Breast epithelium (tissue), 4 donors: Measurements from ENCODE around the gene PUM2. TPM values are rescaled to one million over a fixed set of nuclear protein-coding genes. Genes with fewer than 3 reads are reported as not detected.
A peak's percentile ranks its signal among the peaks of the same experiment; 100 is the strongest.

ENCODE experiments used
- DNase-seq, 2 donors: peaks; one replicate each; pipeline ENCODE4 v3.0.0-alpha.2; 2019; ENCODE audit warnings: low spot score in 2 of 2
- H3K27ac ChIP-seq, 2 donors: fragments of 200-600 bp; sonication (generic) in 1 of 2; one replicate each; pipeline ENCODE4 v1.5.1; 2016 to 2019; ENCODE audit warnings: mild to moderate bottlenecking in 1 of 2
- H3K27me3 ChIP-seq, 2 donors: fragments of 200-600 bp; sonication (generic) in 1 of 2; one replicate each; pipeline versions ENCODE4 v1.5.1 to v1.6.0; 2017 to 2019; ENCODE audit warnings: control low read depth in 1 of 2, mild to moderate bottlenecking in 1 of 2
- H3K36me3 ChIP-seq: fragments of 200-600 bp; one replicate; pipeline ENCODE4 v1.5.1; 2019
- H3K4me1 ChIP-seq, 2 donors: fragments of 200-600 bp; sonication (generic); one replicate each; pipeline ENCODE4 v1.5.1; 2016 to 2019; ENCODE audit warnings: control low read depth in 1 of 2
- H3K4me3 ChIP-seq, 3 donors: fragments of 200-600 bp; sonication (generic); 1 replicate in 2 of 3; 2 replicates in 1 of 3; pipeline ENCODE4 v1.5.1; 2016 to 2019; ENCODE audit warnings: mild to moderate bottlenecking in 3 of 3, moderate library complexity in 2 of 3
- H3K9me3 ChIP-seq, 2 donors: fragments of 200-600 bp; sonication (generic) in 1 of 2; one replicate each; pipeline ENCODE4 v1.5.1; 2016 to 2019; ENCODE audit warnings: control low read depth in 1 of 2
- POLR2A ChIP-seq: fragments of 450-650 bp; IDR thresholded peaks from one replicate; pipeline ENCODE4 v1.6.1; 2016; ENCODE audit warnings: antibody characterized with exemption, mild to moderate bottlenecking, moderate library complexity
- POLR2AphosphoS5 ChIP-seq, 3 donors: sonication (generic); formaldehyde crosslinking; IDR thresholded peaks; one replicate each; pipeline ENCODE4 v1.6.1; 2017; ENCODE audit warnings: antibody characterized with exemption in 3 of 3
- intact Hi-C: fragments of 100-400 bp; cut with DNase I; formaldehyde crosslinking; loops from one replicate; pipeline ENCODE4 v1.15.1; 2023; ENCODE audit warnings: low total_unique reads
- total RNA-seq, 3 donors: library from RNA; depleted of rRNA; stranded (reverse); fragments of >200 nt; gene quantifications; one replicate each; pipeline ENCODE4 v1.1.0, GENCODE V29; 2016
- TF ChIP-seq, protein P1 (sequence below), 3 donors: fragments of 450-650 bp; IDR thresholded peaks; one replicate each; pipeline ENCODE4 v1.5.1; 2016 to 2017; ENCODE audit warnings: antibody characterized with exemption in 3 of 3, mild to moderate bottlenecking in 3 of 3, moderate library complexity in 3 of 3

PUM2 gene, protein sequence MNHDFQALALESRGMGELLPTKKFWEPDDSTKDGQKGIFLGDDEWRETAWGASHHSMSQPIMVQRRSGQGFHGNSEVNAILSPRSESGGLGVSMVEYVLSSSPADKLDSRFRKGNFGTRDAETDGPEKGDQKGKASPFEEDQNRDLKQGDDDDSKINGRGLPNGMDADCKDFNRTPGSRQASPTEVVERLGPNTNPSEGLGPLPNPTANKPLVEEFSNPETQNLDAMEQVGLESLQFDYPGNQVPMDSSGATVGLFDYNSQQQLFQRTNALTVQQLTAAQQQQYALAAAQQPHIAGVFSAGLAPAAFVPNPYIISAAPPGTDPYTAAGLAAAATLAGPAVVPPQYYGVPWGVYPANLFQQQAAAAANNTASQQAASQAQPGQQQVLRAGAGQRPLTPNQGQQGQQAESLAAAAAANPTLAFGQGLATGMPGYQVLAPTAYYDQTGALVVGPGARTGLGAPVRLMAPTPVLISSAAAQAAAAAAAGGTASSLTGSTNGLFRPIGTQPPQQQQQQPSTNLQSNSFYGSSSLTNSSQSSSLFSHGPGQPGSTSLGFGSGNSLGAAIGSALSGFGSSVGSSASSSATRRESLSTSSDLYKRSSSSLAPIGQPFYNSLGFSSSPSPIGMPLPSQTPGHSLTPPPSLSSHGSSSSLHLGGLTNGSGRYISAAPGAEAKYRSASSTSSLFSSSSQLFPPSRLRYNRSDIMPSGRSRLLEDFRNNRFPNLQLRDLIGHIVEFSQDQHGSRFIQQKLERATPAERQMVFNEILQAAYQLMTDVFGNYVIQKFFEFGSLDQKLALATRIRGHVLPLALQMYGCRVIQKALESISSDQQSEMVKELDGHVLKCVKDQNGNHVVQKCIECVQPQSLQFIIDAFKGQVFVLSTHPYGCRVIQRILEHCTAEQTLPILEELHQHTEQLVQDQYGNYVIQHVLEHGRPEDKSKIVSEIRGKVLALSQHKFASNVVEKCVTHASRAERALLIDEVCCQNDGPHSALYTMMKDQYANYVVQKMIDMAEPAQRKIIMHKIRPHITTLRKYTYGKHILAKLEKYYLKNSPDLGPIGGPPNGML
- total RNA-seq: 10 to 100 TPM; 69.3 to 94.0 (median 92.8) TPM

DNA sequence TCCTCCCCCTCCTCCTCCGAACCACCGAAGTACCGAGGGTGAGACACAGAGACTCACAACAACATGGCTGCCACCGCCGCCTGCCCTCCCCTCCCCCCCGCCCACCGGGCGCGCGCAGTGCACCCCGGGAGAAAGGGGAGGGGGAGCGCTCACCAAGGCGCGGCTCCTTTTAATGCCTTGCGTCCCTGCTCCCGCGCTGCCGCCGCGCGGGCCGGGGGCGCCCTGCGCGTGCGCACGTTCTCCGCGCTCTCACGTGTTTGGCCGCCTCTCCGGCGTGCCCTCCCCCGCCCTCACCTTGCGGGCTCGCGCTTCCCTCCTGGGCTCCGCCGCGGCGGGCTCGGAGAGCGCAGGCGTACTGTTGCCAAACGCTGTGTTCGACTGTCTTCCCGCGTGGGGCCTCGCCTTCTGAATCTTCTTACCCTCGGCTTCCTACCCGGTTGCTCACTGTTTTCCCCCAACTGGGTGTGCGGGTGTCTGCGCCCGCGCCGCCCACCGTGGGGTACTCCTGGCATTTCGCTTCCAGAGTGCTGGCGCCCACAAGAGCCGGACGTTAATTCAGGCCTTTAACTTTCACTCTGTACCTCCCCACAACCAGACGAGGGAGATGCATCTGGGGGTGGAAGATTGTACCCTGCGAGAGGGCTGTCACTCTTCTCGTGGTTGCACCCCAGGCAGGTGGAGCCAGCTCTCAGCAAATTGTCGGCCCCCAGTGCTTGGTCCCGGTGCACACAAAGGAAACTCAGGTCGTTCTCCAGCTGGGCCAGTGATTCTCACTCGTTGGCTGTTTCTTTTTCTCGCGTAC, at the start of gene PUM2:
TSS of gene PUM2 (minus strand) at position 92 of the 802 bp plus-strand sequence. CDS start 23,484 bp downstream, outside the sequence.
- Histone ChIP-seq H3K9me3 (no peaks in the 10 kb centered on the region), H3K27ac (peak within 1 kb of the TSS; percentile 97), H3K4me3 (peak within 1 kb of the TSS; percentile 80 to 93 (median 83)), H3K27me3 (no peaks in the 10 kb centered on the region), H3K4me1 (peaks cover 0 to 11% of the 10 kb centered on the region in 2 donors), H3K36me3 (no peaks in the 10 kb centered on the region)
- intact Hi-C loops: no loop called here
- TF ChIP-seq, protein P1, sequence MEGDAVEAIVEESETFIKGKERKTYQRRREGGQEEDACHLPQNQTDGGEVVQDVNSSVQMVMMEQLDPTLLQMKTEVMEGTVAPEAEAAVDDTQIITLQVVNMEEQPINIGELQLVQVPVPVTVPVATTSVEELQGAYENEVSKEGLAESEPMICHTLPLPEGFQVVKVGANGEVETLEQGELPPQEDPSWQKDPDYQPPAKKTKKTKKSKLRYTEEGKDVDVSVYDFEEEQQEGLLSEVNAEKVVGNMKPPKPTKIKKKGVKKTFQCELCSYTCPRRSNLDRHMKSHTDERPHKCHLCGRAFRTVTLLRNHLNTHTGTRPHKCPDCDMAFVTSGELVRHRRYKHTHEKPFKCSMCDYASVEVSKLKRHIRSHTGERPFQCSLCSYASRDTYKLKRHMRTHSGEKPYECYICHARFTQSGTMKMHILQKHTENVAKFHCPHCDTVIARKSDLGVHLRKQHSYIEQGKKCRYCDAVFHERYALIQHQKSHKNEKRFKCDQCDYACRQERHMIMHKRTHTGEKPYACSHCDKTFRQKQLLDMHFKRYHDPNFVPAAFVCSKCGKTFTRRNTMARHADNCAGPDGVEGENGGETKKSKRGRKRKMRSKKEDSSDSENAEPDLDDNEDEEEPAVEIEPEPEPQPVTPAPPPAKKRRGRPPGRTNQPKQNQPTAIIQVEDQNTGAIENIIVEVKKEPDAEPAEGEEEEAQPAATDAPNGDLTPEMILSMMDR (IDR thresholded peaks at IDR 0.05): peak in 1 of 3 donors; percentile 25
- TF ChIP-seq POLR2AphosphoS5 (IDR thresholded peaks at IDR 0.05) (peak; percentile 87 to 91 (median 90)), POLR2A (peak; percentile 51)
- DNase-seq: peak; percentile 90 to 95

DNA sequence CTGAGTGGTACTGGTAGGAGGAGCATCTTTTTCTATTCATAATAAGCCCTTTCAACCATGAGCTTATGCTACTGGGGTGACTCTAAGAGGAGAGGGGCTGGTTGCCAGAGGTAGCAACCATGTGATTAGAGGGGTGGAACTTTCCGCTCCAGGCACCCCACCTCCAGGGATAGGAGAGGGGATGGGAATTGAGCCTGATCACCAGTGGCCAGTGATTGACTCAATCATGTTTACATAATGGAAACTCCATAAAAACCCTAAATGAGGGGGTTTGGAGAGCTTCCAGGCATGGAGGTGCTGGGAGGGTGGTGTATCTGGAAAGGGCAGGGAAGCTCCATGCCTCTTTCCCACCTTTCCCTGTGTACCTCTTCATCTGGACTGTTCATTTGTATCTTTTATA, 49.7 kb upstream of the PUM2 start:
- DNase-seq: no peak
- no peaks in the 10 kb centered on the region for H3K4me1 ChIP-seq
- TF ChIP-seq, protein P1 (IDR thresholded peaks at IDR 0.05): no peak
- TF ChIP-seq POLR2A: no peak
- TF ChIP-seq POLR2AphosphoS5 (IDR thresholded peaks at IDR 0.05): no peak
- no peak overlapping the region for H3K4me3 ChIP-seq
- H3K36me3 ChIP-seq: no peaks in the 10 kb centered on the region
- no peaks in the 10 kb centered on the region for H3K9me3 ChIP-seq
- H3K27ac ChIP-seq: no peak overlapping the region
- no peaks in the 10 kb centered on the region for H3K27me3 ChIP-seq
- intact Hi-C loops: no loop called here

DNA sequence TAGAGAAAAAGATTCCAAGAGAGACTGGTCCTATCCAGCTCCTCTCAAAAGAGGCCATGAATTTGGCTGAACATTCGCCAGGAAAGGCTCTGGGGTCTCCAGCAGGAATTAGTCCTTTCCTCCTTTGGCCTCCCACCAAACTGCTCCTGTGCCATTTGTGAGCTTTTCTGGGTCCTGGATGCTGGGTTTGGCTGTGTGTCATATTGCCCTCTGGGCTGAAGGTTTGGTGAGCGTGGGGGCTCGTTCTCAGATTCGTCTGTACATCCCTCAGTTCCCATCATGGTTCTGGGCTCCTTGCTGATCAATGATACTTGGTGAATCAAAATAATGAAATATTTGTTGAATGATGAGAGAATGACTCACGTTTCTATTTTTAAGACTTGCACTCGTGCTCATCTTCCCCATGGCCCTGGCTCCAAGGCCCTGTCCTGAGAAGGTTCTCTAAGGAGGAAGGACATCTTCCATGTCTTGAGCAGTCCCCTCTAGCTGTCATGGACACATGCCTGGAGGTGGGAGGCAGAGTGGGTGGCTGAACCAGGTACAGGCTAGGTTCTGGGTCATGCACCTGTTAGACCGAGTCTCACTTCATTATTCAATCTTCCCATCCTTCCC, 48.4 kb upstream of the PUM2 start:
- H3K9me3 ChIP-seq: no peaks in the 10 kb centered on the region
- H3K4me3 ChIP-seq: no peak overlapping the region
- TF ChIP-seq, protein P1 (IDR thresholded peaks at IDR 0.05): no peak
- TF ChIP-seq POLR2AphosphoS5 (IDR thresholded peaks at IDR 0.05): no peak
- no peak for TF ChIP-seq POLR2A
- H3K4me1 ChIP-seq: no peaks in the 10 kb centered on the region
- H3K27me3 ChIP-seq: no peaks in the 10 kb centered on the region
- DNase-seq: no peak
- intact Hi-C loops: no loop called here
- no peak overlapping the region for H3K27ac ChIP-seq
- no peaks in the 10 kb centered on the region for H3K36me3 ChIP-seq

DNA sequence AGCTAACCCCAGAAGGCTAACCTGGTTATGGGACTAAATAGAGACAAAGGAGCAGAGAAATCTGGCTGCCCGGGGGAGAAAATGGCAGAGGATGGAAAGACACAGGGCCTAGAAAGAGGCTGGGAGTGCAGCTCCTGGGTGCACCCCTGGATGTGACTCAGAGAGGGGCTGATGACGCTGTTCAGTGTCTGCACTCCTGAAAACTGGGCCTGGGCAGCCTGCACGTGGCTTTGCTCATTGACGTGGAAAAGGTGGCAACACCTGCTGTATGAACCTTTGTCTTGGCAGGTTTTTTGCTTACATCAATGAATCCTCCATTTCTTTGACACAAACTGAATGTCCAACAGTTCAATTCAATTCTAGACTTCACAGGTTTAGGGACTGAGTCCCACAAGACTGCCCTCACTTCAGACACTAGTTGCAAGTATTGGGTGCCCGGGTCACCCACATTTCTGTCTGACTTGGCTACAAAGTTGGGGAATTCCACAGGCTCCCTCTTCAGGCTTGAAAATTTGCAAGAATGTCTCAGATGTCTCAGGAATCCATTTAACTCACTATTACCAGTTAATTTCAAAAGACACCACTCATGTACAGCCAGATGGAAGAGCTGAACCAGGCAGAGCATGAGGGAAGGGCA, 47.3 kb upstream of the PUM2 start:
- Histone ChIP-seq H3K27ac (no peak overlapping the region), H3K36me3 (no peaks in the 10 kb centered on the region), H3K4me1 (no peaks in the 10 kb centered on the region), H3K4me3 (no peak overlapping the region), H3K9me3 (no peaks in the 10 kb centered on the region), H3K27me3 (no peaks in the 10 kb centered on the region)
- intact Hi-C loops: no loop called here
- DNase-seq: no peak
- TF ChIP-seq, protein P1 (IDR thresholded peaks at IDR 0.05): no peak
- TF ChIP-seq POLR2AphosphoS5 (IDR thresholded peaks at IDR 0.05) (no peak), POLR2A (no peak)
